ENCODE data around the gene CAV2.
A peak's percentile ranks its signal among the peaks of the same experiment; 100 is the strongest.

The CAV2 gene

GRCh38 chr7:116524609-116525297, 25.2 kb downstream of the CAV2 start, which contains the start of gene CAV1:
Gene CAV1, plus strand, starts transcription at chr7:116525036. Its CDS starts 27 bp downstream, at chr7:116525063.
- DNase-seq (ENCODE audit: low read depth in 2 of 2), result peak in 1 of 2 experiments; percentile 29

GRCh38 chr7:116525298-116525912, 25.9 kb downstream of the CAV2 start:
- DNase-seq (ENCODE audit: low read depth in 2 of 2), result peak in 1 of 2 experiments; percentile 31

- peak in 1 of 2 experiments; percentile 54 for DNase-seq (ENCODE audit: low read depth in 2 of 2)
These were observed 26.6 kb downstream of the CAV2 start for GRCh38 chr7:116525913-116526861.

GRCh38 chr7:116526897-116527296, 27.4 kb downstream of the CAV2 start:
- DNase-seq (ENCODE audit: low read depth in 2 of 2), result no peak

GRCh38 chr7:116527521-116527920, 28.0 kb downstream of the CAV2 start:
- DNase-seq (ENCODE audit: low read depth in 2 of 2), result no peak

GRCh38 chr7:116528008-116528789, 28.7 kb downstream of the CAV2 start:
- DNase-seq (ENCODE audit: low read depth in 2 of 2), result no peak

GRCh38 chr7:116529250-116529649, 29.7 kb downstream of the CAV2 start:
- no peak for DNase-seq (ENCODE audit: low read depth in 2 of 2)

- DNase-seq (ENCODE audit: low read depth in 2 of 2), result no peak
These were observed 30.7 kb downstream of the CAV2 start for GRCh38 chr7:116530107-116530820.

- no peak for DNase-seq (ENCODE audit: low read depth in 2 of 2)
These were observed 32.7 kb downstream of the CAV2 start for GRCh38 chr7:116532102-116532688.

- DNase-seq (ENCODE audit: low read depth in 2 of 2), result no peak
These were observed 35.3 kb downstream of the CAV2 start for GRCh38 chr7:116534790-116535189.

GRCh38 chr7:116535416-116535815, 35.9 kb downstream of the CAV2 start:
- no peak for DNase-seq (ENCODE audit: low read depth in 2 of 2)

GRCh38 chr7:116538138-116538537, 38.6 kb downstream of the CAV2 start:
- DNase-seq (ENCODE audit: low read depth in 2 of 2), result no peak

GRCh38 chr7:116539879-116540278, 40.3 kb downstream of the CAV2 start:
- DNase-seq (ENCODE audit: low read depth in 2 of 2), result no peak

GRCh38 chr7:116540743-116541142, 41.2 kb downstream of the CAV2 start:
- DNase-seq (ENCODE audit: low read depth in 2 of 2), result no peak

GRCh38 chr7:116541951-116542350, 42.4 kb downstream of the CAV2 start:
- DNase-seq (ENCODE audit: low read depth in 2 of 2), result no peak

GRCh38 chr7:116542618-116543017, 43.1 kb downstream of the CAV2 start:
- no peak for DNase-seq (ENCODE audit: low read depth in 2 of 2)

- DNase-seq (ENCODE audit: low read depth in 2 of 2), result no peak
These were observed 44.1 kb downstream of the CAV2 start for GRCh38 chr7:116543664-116544063.

- DNase-seq (ENCODE audit: low read depth in 2 of 2), result no peak
These were observed 44.9 kb downstream of the CAV2 start for GRCh38 chr7:116544487-116544886.

GRCh38 chr7:116545411-116545993, 46.0 kb downstream of the CAV2 start:
- DNase-seq (ENCODE audit: low read depth in 2 of 2), result no peak

- DNase-seq (ENCODE audit: low read depth in 2 of 2), result no peak
These were observed 46.5 kb downstream of the CAV2 start for GRCh38 chr7:116546054-116546453.

Data from stimulated activated CD4-positive, alpha-beta T cell treated with anti-CD3 and anti-CD28 coated beads, Interleukin-12 subunit alpha, Interleukin-12 subunit beta, amount 100 ng/mL, for 24 hours (primary cell).